ENCODE data around the gene ARL15. TPM values are rescaled to one million over a fixed set of nuclear protein-coding genes. Genes with fewer than 3 reads are reported as not detected.

ARL15 gene
- total RNA-seq, 1 experiment from 2014 or later: 13.0 TPM

DNA sequence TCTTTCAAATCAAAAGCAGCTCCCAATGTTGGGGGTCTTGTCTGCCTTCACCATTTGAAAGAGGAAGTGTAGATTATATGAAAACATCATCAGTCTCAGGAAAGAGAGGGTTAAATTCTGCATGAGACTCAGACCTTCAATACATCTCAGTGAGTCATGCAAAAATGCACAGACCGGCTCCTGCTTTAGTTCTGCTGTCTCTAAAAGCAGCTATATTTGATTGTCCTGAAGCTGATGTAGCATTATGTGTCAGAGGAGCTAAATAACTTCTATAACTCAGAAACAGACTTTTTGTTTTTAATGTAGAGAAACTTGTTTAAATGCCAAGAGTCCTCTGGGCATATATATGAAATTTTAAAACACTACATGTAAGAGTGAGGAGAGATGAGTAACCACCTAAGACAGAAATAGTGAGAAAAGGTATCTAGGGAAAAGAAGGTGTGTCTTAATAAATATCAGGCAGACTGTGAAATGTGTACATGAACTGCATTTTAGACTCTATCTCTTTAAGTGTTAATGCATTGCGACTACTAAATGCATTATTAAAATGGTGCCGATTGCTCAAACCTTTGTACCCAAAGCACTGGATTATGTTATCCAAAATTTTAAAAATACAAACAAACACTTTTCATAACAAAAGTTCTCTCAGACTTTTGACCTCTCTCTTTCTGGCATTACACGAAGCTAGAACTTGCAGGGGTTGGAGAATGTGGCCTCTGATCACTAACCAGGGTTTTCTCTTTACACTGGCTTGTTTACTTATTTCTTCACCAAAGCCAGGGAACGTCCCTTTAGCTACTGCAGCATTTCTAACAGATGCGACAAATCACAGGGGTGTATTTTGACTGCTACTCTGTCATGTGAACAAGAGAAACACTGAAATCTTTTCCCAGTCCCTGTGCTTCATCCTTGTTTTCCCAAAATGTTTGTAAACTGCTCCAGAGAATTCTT is 302.3 kb downstream of the ARL15 start:
- Histone ChIP-seq H3K56ac (ENCODE audit: insufficient read length, low read depth, low read length) (no peak overlapping the region), H3K4me2 (ENCODE audit: insufficient read depth, insufficient read length, low read length) (no peak overlapping the region), H3K23me2 (ENCODE audit: insufficient read length, low read depth, low read length, poor library complexity, severe bottlenecking) (no peaks in the 10 kb centered on the region), H2AK5ac (ENCODE audit: insufficient read length, low read length) (no peak overlapping the region), H3T11ph (ENCODE audit: low read length) (peak overlapping the region; percentile 17), H4K8ac (replicated peaks; ENCODE audit: insufficient read length, low read depth, low read length) (no peak overlapping the region), H3K79me2 (ENCODE audit: insufficient read depth, low read length) (no peaks in the 10 kb centered on the region), H4K20me1 (ENCODE audit: control insufficient read depth, insufficient read depth, insufficient read length) (no peaks in the 10 kb centered on the region), H3K9ac (ENCODE audit: extremely low read depth, insufficient read length, low read length) (peak overlapping the region; percentile 22), H3K14ac (ENCODE audit: insufficient read depth, low read length) (no peak overlapping the region), H2BK12ac (ENCODE audit: insufficient read length, low read depth, low read length) (no peak overlapping the region), H3K27ac (ENCODE audit: insufficient read length, low read depth, low read length) (peak overlapping the region; percentile 59), H3K9me3 (ENCODE audit: control insufficient read depth, low read depth, low read length) (no peaks in the 10 kb centered on the region), H3K27me3 (ENCODE audit: insufficient read depth, low read length) (no peaks in the 10 kb centered on the region), H3K4ac (ENCODE audit: low read depth, low read length) (no peak overlapping the region), H2BK20ac (ENCODE audit: low read depth, low read length, poor library complexity, severe bottlenecking) (no peak overlapping the region), H2BK5ac (ENCODE audit: insufficient read length, low read length) (no peak overlapping the region), H4K5ac (ENCODE audit: insufficient read length, low read depth, low read length) (no peak overlapping the region), H2BK15ac (ENCODE audit: low read depth, low read length) (no peak overlapping the region), H2BK120ac (ENCODE audit: low read depth, low read length, poor library complexity, severe bottlenecking) (no peak overlapping the region), H4K91ac (ENCODE audit: insufficient read length, low read depth, low read length) (no peak overlapping the region), H3K18ac (ENCODE audit: insufficient read length, low read depth, low read length) (no peak overlapping the region), H2AFZ (ENCODE audit: low read length) (no peak overlapping the region), H3K79me1 (ENCODE audit: insufficient read depth, low read depth, low read length, poor library complexity, severe bottlenecking) (no peaks in the 10 kb centered on the region), H3K23ac (ENCODE audit: insufficient read length, low read depth, low read length) (no peak overlapping the region), H3K4me1 (ENCODE audit: insufficient read depth, low read length) (peaks cover 14% of the 10 kb centered on the region)
- no peak for TF ChIP-seq CTCF (conservative IDR thresholded peaks at IDR 0.05)
- Mint-ChIP-seq H3K9me3 (peaks cover under 1 to 1% of the 10 kb centered on the region in 2 experiments; a peak in 3 of 5 replicates), H3K4me1 (peaks cover 43 to 46% of the 10 kb centered on the region in 2 experiments), H3K27ac (peak overlapping the region; percentile 70 to 99 (median 81); a peak in 6 of 7 replicates), H3K27me3 (ENCODE audit: low read depth) (no peaks in the 10 kb centered on the region), H3K4me3 (no peak overlapping the region), H3K36me3 (ENCODE audit: insufficient read depth in 1 of 3, low read depth in 3 of 3) (peaks cover under 1 to 2% (median 1%) of the 10 kb centered on the region in 3 experiments; a peak in 5 of 7 replicates)
- no CpG with 5 or more reads among the region's 6 CpGs for WGBS (ENCODE audit: extremely low coverage, insufficient read length, low lambda C conversion rate)
- DNase-seq: no peak
